NK-92 (cell line): ENCODE results near the gene PDZD4.

Source experiments
- DNase-seq: peaks from one replicate; lab custom pipeline; 2025; ENCODE audit not compliant: unreplicated experiment; lab: John Stamatoyannopoulos, UW

PDZD4 gene

DNA sequence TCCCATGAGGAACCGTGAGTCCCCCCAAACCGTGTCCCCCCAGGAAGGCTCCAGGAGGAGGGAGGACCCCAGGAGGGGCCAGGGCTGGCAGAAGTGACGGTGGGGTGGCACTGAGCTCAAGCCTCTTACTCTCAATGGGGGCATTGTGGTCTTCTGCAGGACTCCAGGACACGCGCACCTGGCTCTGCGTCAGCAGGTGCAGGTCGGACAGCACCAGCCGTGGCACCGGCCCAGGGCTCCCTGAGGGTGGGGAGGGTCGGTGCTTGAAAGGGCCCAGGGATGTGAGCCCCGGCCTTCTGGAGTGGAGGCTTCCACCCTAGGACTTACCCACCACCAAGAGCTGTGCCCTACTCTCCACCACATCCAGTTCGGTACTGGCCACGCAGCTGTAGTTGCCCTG lies 37.3 kb upstream of the PDZD4 start:
- DNase-seq = no peak

DNA sequence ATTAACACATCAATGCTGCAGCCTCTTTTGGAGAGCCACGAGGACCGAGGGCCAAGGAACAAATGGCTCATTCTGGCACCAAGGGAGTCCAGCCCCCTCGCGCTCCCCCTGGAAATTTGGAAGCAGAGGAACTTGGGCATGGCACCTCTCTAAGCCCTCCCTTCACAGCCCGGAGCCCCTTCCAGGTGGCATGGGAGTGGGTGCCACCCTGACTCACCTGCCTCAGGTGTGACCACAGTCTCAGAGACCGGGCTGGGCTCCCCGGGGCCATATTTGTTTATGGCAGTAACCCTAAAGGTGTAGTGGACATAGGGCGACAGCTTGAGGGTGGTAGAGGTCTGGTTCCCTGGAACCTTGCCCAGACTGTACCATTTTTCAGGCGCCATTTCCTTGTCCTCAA lies 36.8 kb upstream of the PDZD4 start:
- no peak for DNase-seq

DNA sequence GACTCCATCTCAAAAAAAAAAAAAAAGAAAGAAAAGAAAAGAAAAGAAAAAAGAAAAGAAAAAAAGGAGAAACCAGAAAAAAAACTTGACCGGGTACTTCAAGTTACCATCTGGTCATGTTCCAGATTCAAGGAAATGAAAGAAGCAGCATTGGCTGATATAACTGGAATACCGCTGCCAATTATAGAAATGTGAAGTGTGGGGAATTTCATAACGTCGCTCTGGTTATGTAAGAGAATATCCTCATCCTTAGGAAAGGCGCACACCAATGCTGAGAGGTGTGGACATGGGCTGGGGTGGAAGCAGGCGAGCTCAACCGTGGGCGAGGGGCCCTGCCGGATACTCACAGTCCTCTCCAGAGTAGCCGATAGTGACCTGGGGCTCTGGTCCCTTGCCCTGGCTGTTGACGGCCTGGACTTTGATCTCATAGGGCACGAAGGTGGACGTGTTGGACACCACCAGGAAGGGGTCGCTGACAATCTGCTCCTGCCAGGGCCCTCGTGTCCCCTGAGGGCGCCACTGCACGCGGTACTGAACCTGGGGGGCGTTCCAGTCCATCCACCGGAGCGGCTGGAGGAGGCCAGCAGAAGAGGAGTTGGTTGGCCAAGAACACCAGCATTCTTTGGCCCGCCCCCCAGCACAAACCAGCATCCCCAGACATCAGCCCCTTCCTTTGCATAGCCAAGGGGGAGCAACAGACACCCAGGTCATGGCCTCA lies 36.1 kb upstream of the PDZD4 start:
- DNase-seq = no peak

DNA sequence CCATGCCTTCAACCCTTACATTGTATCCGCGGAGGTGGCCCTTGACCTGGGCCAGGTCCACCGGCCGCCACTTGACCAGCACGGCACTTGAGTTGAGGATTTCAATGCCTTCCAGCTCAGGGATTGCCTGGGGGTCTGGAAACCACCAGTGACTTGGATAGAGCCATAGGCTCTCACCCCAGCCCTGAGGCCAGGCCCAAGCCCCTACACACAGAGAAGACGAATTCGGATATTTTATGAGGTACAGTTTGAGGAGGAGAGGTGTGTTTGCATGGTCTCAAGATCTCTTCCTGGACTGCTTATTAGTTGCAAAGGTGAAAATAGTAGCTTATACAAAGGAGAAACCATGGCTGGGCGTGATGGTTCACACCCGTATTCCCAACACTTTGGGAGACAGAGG lies 35.3 kb upstream of the PDZD4 start:
- no peak for DNase-seq

DNA sequence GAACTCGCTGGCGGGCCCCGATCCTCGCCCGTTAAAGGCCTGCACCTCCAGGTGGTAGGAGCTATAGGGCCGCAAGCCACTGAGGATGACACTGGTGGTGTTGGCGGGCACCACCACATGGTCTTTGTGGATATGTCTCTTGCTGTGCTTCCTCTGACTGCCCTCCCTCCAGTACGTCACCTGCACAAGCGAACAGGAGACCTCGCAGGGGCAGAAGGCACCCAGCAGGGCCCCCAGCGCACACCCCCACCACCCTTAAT lies 34.9 kb upstream of the PDZD4 start:
- DNase-seq = no peak

DNA sequence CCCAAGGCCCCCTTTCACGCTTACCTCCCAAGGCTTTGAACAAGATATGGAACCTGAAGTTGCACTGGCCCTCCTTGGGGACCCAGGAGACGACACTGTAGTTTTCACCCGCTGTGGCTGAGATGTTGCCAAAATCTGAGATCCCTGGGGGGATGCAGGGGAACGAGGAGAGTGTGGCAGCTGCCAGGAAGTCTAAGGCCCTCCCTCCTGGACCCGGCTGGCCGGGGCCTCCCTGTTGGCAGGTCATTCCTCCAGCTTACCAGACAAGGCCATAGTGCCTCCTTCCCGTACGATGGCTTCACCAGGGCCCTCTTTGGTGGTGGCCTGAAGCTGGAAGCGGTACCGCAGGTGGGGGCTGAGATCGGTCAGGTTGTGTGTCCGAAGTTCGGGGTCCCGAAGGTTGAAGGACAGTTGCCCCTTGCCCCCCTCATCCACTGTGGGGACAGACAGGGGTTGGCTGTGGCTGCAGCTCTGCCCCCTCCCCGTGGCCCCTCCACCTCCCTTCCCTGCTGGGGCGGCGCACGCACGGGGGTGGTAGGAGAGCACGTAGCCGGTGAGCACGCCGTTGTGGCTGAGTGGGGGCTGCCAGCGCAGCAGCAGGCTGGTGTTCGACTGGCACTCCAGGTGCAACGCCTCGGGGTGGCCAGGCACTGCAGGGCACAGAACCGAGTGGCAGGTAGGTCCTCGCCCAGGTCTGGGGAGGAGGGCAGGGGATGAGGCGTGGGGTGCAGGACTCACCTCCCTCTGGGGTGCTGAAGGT lies 34.4 kb upstream of the PDZD4 start:
- no peak for DNase-seq

DNA sequence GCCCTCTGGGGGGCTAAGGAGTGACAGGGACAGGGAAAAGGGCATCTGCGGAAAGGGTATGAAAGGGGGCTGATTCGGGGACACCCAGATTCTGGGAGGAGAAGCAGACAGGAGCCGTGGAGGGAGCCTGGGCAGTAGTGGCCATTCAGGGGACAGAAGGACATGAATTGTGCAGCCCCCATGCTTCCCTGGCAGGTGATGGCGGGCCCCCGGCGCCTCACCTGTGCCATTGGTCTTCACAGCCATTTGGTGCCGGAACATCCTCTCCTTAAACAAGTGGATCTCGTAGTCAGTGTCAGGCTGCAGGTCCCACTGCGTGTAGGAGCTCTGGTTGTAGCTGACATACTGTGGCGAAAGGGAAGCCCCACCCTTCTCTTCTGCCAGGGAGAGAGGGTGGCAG lies 33.8 kb upstream of the PDZD4 start:
- no peak for DNase-seq

DNA sequence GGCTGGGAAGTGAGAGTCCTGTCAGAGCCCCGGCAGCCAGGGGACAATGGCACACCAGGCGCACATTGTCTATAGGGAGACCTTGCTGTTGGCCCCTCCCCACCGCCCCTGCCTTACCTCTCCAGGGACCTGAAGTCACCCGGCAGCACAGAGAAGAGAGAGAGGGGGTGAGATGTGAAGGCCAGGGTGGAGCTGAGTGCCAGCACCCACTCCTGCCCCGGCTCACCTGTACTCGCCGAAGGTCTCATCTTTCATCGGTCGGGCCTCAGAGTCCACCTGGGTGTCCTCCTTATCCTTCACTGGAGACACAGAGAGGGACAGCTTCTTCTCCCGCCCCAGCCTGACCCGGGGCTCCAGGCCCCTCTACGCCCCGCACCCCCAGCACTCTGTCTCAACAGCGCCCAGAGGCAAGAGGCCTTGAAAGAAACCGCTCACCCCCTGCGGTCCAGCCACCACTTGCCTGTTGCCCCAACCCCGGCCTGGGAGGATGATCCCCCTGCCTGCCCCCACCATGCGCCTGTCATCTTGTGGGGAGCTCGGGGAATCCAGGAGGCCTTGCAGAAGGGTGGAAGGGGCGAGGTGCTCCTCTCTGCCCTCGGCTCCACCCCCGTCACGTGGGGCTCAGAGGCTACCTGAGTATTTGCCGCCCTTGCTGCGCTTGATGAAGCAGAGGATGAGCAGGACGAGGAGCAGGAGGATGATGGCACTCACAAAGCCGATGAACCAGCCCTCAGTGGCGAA lies 33.1 kb upstream of the PDZD4 start:
- no peak for DNase-seq

DNA sequence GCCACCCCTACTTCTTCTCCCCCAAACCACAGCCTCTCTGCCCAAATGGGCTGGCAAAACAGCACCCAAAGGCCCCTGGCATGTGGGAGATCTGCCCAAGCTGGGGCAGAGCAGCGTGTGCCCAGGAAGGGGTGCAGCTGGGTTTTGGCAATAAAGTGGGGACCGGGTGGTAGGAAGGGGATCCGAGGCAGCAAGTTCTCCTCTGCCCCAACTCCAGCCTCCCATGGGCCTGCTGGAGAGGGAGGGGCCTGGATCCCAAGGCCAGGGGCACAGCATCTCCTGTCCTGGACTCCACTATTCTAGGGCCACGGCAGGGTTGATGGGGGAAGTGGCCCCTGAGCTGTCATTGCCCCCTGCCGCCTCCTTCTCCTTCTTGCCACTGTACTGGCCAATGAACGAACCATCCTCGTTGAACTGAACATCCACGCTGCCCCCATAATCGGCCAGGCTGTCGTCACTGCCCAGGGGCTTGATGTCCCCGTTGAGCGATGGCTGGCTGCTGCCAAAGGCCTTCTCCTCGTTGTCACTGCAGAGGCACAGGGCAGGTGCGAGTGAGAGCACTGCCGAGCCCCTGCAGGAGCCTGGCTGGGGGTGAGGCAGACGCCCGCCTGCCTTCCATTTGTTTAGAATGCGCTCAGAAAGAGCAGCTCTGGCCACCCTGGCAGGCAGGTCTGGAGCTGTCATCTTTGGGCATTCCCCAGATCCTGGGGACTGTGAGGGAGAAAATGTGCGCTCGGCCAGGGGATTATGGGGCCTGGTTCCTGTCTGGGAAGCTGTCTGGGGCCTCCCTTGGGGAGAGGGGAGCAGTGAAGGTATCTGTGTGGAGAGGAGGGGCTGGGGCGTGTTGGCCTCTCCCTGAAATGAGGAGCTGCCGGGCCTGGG lies 32.3 kb upstream of the PDZD4 start:
- DNase-seq = no peak

DNA sequence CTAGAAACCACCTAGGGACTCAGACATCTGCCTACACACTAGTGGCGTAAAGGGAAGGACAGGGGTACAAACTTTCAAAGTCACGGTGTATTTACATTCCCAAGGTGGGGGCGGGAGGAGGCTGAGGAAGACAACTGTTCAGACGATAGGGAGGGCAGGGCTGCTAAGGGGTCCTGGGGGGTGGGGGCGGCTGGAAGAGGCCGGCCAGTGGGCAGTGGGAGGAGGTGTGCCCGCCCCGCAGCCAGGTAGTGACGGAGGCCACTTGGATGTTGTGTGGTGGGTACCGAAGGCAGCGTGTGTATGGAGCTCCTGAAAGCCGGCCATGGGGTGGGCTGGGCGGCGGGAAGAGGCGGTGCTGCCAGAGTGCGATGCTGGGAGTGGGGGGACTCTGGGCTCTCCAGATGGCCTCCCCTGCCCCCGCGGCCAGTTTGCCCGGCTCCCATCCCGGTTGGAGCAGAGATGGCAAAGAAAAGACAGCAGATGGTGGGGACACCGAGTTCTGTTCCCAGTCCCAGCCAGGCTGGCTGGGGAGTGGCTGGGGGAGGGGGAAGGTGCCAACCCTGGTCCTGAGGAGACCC lies 31.5 kb upstream of the PDZD4 start:
- no peak for DNase-seq

DNA sequence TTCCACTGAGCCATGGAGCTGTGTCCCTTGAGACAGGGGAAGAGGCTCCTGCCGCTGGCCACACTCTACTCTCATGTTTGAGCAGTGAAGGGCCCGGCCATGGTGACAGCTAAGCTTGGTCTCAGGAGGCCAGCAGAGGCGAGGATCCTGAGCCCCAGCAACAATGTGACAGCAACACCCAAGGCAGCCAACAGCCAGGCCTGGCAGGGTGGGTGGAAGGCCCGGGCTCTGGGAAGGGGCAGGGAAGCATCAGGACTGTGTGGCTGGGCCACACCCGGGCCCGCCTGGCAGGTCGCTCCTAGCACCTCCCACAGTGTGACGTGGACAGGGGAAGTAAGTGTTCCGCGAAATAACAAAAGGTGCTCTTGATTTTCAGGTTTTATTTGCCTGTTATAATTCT lies 30.8 kb upstream of the PDZD4 start:
- DNase-seq = no peak

DNA sequence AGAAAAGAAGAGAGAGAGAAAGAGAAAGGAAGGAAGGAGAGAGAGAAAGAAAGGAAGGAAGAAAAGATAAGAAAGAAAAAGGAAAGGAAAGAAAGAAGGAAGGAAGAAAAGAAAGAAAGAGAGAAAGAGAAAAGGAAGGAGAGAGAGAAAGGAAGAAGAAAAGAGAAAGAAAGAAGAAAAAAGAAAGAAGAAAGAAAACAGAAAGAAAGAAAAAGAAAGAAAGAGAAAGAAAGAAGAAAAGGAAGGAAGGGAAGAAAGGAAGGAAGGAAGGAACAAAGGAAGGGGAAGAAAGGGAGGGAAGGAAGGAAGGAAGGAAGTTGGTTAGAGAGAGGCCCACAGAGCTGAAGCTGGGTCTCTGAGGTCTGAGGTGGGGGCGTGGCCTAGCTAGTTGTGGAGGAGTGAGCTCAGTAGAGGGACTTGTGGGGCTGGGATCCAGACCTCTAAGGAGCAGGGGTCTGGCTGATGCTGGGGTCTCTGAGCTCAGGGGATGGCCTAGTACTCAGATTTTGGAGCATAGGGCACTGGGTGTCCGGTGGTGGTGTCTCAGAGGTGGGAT lies 27.1 kb upstream of the PDZD4 start:
- DNase-seq = no peak

DNA sequence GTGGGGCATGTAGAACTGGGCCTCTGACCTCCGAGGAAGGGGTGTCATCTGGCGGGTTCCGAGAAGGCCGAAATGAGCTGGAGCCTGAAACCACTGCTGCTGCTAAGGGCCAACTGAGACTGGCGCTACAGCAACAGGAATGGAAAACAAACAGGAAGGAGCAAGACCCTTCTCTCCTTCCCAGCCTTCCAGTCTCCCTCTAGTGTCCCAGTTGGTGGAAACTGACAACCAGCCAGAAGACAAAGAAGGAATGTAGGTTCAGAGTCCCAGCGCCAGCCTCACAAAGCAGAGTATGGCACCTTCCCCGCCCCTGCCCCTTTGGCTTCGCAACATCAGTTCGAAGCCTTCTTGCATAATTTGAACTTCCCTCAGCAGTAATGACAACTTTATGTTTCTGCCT lies 24.4 kb upstream of the PDZD4 start:
- no peak for DNase-seq

DNA sequence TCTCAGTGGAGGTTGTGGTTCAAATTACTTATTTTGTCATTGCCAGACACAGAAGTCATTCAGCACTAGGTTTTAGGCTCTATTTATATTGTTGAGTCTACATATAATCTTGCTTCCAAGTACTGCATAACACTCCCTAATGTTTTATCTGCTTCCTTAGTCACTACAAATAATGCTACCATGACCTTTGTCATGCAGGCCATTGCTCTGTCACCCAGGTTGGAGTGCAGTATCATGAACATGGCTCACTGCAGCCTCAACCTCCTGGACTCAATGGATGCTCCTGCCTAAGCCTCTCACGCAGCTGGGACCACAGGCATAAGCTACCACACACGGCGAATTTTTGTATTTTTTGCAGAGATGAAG lies 23.5 kb upstream of the PDZD4 start:
- DNase-seq = no peak

DNA sequence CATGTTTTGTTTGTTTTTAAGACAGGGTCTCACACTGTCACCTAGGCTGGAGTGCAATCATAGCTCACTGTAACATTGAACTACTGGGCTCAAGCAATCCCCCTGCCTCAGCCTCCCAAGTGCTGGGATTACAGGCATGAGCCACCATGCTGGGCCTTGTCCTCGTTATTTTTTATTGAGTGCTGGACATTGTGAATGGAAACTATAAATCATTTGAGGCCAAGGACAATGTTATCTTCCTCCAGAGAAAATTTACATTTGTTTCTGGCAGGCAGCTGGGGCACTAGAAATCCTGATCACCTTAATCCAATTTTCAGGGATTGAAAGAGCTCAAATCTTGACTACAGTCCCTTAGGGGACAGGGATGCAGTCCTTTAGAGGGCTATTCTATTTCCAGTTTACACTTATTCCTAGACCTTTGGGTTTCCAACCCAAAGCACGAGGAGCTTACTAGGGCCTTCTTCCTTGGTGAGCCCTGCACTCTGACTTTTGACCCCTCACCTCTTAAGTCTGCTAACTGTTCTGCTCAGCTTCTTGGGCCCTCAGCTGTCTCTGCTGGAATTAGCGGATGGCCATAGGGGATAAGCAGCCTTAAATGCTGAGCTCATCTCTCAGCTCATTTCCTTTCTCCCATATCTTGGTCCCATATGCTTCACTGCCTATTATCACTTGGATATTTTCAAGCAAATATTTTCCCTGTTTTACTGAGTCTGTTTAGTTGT lies 23.0 kb upstream of the PDZD4 start:
- no peak for DNase-seq

DNA sequence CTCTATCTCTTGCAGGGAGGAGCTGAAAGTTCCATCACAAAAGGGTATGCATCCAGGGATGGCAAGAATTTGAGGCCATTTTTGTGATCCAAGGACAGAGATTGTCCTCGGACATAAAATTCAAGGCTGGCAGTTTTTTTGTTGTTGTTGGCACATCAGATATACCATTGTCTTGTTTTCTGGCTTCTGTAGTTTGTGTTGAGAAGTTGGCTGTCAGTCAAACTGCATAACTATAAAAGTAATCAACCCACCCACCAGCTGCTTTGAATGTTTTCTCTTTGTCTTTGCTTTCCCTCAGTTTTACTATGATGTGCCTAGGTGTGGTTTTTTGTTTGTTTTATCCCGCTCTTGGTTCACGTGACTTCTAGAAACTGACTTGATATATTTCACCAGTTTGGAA lies 21.6 kb upstream of the PDZD4 start:
- no peak for DNase-seq

DNA sequence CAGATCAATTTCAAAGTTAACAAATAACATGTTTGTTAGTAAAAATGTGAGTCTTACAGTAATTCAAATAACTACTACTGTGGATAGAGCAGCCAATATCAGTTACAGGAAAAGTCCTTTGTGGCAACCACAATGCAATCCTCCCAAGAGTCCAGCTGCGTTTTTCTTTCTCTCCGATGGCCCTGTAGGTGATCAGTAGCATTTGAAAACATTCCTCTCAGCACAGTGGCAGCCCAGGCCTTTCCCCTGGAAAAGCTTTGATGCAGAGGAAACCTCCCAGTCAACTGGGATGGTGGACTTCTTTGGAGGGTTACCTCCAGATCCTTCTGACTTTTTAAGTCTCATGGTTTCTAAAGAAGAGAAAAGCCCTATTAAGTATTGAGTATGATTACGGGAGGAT lies 18.0 kb upstream of the PDZD4 start:
- DNase-seq = no peak

DNA sequence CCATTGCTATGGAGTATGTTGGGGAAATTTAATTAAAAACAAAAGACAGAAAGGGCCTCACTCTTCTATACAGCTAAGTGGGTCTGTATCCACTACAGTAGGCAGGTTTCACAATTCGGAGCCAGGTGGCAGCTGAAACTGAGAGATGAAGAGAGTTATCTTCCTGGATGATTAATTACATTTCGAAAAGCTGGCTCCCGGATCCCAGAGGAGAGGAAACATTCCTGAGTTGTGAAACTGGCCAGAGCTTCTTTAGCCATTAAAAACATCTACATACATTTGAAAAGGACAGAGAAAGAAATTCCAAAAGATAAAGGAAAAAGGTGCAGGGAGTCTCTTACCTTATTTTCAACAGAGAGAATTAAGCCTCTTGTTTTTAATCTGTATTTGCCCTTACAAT lies 15.5 kb upstream of the PDZD4 start:
- DNase-seq = no peak

DNA sequence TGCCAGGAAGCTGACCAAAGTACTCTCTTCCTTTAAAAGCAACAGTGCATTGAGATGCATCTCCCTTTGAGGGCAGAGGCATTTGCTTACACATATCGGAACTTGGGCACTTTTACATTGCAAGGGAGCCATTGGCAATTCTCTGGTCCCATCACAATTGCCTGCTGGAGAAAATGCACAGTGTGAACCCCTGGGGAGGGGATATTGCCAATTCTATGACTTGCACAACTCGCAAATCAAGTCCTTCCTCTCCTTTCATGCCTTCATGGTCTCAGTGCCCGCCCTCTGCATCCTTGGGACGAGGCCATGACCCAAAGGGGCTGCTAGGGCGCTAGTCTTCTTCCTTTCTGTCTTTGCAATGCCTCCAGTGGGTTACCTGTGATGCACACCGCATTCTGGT lies 14.9 kb upstream of the PDZD4 start:
- DNase-seq = no peak

DNA sequence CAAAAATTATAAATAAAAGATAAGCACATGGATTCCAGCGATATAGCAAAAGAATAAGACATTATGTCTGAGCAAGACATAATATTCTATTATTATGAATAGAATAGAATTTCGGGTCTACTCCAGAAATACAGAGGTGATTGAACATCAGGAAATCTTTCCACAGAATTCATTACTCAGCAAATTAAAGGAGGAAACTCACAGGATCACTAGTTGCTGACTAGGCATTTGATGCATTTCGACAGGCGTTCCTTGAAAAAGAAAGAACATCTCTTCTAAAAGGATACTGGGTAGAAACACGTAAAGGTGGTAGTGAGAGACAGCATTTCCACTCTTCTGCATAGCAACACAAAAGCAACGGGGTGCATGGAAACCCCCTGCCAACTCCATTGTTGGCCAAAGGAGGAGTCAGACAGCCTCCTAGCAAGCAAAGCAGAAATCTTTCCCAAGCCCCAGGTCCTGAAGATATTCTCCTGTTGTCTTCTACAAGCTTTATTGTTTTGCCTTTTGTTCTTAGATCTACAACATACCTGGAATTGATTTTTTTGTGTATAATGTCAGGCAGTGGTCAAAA lies 14.3 kb upstream of the PDZD4 start:
- no peak for DNase-seq
